ENCODE data around the gene TCHHL1. TPM values are rescaled to one million over a fixed set of nuclear protein-coding genes. Genes with fewer than 3 reads are reported as not detected.

TCHHL1 gene
- total and polyA plus RNA-seq, 2 of the 13 experiments (the other 11 are each of a cell fraction or from before 2014, with no cell fraction given): not detected

DNA sequence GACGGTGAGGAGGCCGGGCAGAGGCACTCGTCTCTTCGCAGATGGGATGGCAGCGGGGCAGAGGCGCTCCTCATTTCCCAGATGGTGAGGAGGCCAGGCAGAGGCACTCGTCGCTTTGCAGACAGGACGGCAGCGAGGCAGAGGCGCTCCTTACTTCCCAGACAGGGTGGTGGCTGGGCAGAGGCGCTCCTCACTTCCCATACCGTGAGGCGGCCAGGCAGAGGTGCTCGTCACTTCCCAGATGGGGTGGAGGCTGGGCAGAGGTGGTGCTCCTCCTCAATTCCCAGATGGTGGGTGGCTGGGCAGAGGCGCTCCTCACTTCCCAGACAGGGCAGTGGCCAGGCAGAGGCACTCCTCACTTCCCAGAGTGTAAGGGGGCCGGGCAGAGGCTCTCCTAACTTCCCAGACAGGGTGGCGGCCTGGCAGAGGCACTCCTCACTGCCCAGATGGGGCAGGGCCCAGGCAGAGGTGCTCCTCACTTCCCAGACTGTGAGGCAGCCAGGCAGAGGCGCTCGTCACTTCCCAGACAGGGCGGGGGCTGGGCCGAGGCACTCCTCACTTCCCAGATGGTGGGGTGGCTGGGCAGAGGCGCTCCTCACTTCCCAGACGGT is 9.9 kb downstream of the TCHHL1 start (continued):
- TF ChIP-seq ZNF484 (CRISPR knock-in tag; IDR thresholded peaks at IDR 0.05; ENCODE audit: borderline replicate concordance, low read depth): no peak
- TF ChIP-seq ZSCAN5A (CRISPR knock-in tag; IDR thresholded peaks at IDR 0.05; ENCODE audit: borderline replicate concordance): no peak
- TF ChIP-seq NCOA5 (CRISPR knock-in tag; IDR thresholded peaks at IDR 0.05): no peak
- TF ChIP-seq, protein P1, sequence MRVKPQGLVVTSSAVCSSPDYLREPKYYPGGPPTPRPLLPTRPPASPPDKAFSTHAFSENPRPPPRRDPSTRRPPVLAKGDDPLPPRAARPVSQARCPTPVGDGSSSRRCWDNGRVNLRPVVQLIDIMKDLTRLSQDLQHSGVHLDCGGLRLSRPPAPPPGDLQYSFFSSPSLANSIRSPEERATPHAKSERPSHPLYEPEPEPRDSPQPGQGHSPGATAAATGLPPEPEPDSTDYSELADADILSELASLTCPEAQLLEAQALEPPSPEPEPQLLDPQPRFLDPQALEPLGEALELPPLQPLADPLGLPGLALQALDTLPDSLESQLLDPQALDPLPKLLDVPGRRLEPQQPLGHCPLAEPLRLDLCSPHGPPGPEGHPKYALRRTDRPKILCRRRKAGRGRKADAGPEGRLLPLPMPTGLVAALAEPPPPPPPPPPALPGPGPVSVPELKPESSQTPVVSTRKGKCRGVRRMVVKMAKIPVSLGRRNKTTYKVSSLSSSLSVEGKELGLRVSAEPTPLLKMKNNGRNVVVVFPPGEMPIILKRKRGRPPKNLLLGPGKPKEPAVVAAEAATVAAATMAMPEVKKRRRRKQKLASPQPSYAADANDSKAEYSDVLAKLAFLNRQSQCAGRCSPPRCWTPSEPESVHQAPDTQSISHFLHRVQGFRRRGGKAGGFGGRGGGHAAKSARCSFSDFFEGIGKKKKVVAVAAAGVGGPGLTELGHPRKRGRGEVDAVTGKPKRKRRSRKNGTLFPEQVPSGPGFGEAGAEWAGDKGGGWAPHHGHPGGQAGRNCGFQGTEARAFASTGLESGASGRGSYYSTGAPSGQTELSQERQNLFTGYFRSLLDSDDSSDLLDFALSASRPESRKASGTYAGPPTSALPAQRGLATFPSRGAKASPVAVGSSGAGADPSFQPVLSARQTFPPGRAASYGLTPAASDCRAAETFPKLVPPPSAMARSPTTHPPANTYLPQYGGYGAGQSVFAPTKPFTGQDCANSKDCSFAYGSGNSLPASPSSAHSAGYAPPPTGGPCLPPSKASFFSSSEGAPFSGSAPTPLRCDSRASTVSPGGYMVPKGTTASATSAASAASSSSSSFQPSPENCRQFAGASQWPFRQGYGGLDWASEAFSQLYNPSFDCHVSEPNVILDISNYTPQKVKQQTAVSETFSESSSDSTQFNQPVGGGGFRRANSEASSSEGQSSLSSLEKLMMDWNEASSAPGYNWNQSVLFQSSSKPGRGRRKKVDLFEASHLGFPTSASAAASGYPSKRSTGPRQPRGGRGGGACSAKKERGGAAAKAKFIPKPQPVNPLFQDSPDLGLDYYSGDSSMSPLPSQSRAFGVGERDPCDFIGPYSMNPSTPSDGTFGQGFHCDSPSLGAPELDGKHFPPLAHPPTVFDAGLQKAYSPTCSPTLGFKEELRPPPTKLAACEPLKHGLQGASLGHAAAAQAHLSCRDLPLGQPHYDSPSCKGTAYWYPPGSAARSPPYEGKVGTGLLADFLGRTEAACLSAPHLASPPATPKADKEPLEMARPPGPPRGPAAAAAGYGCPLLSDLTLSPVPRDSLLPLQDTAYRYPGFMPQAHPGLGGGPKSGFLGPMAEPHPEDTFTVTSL (CRISPR knock-in tag; IDR thresholded peaks at IDR 0.05; ENCODE audit: borderline replicate concordance): no peak
- TF ChIP-seq HMG20B (CRISPR knock-in tag; conservative IDR thresholded peaks at IDR 0.05): no peak
- TF ChIP-seq ZNF337 (CRISPR knock-in tag; IDR thresholded peaks at IDR 0.05; ENCODE audit: borderline replicate concordance, low read depth): no peak
- TF ChIP-seq FOSL1 (CRISPR knock-in tag; IDR thresholded peaks at IDR 0.05; ENCODE audit: borderline replicate concordance): no peak
- no peak for TF ChIP-seq ZNF619 (CRISPR knock-in tag; IDR thresholded peaks at IDR 0.05)
- TF ChIP-seq ATAD3A (CRISPR knock-in tag; IDR thresholded peaks at IDR 0.05): no peak

All from HepG2 (cell line).